Epithelial cell of esophagus (primary cell): ENCODE measurements around the gene EIF2AK3.
A peak's percentile ranks its signal among the peaks of the same experiment; 100 is the strongest.
"Not testable (repeated sequence)": the region's sequence is repeated elsewhere in the genome, so short reads cannot be mapped to it uniquely, and the experiment has no call there.

Source experiments
- DNase-seq: peaks from one replicate; pipeline ENCODE4 v3.0.0; 2010; ENCODE audit warnings: low read depth
- H3K4me3 ChIP-seq: 2 replicates; pipeline ENCODE4 v1.5.1; 2011; ENCODE audit warnings: mild to moderate bottlenecking, low read length, control low read depth
- TF ChIP-seq, protein P1 (sequence below): IDR thresholded peaks from 2 replicates; pipeline ENCODE4 v1.5.1; 2011; ENCODE audit warnings: low read depth, mild to moderate bottlenecking, low read length, control low read depth, inconsistent platforms; ENCODE audit not compliant: insufficient read depth; ENCODE audit errors: missing control alignments

The EIF2AK3 gene

DNA sequence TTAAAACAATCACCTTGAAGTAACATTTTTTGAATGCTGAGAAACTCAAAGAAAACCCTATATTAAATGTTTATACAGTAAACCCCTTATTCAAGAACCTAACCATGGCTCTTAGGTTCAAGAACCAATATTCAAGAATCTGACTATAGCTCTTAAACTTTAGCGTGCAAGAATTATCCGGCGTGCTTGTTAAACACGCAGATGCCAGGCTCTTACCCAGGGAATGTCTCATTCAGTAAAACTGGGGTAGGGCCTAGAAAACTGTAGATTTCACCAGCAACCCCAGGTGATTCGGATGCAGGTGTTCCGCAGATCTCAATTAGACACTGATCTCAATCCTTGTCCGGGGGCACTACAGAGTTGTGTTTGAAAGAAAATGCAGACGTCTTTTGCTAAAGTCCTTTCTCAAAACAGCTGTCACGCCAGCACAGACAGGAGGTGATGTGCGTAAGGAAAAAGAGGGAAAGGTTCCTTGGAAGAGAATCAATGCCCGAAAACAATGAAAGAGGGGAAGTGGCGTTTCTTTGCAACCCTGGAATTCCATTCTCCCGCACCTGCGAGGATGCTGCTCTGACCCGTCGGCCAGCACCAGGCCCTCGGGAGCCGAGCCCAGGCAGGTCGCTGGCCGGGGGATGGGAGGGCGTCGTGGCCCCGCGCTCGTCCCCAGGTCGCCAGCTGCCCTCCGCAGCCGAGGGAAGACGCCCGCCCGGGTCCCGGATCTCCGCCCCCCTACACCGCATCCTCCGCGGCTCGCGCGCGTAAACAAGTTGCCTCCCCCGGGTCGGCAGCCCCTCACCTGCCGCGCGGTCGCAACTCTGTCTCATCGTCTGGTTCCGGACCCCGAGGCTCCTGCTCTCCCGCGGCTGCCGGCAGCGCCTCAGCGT, 851 bp downstream of the EIF2AK3 start:
- H3K4me3 ChIP-seq, result peak overlapping the region; percentile 83
- DNase-seq, result peak; percentile 17
- TF ChIP-seq, protein P1, sequence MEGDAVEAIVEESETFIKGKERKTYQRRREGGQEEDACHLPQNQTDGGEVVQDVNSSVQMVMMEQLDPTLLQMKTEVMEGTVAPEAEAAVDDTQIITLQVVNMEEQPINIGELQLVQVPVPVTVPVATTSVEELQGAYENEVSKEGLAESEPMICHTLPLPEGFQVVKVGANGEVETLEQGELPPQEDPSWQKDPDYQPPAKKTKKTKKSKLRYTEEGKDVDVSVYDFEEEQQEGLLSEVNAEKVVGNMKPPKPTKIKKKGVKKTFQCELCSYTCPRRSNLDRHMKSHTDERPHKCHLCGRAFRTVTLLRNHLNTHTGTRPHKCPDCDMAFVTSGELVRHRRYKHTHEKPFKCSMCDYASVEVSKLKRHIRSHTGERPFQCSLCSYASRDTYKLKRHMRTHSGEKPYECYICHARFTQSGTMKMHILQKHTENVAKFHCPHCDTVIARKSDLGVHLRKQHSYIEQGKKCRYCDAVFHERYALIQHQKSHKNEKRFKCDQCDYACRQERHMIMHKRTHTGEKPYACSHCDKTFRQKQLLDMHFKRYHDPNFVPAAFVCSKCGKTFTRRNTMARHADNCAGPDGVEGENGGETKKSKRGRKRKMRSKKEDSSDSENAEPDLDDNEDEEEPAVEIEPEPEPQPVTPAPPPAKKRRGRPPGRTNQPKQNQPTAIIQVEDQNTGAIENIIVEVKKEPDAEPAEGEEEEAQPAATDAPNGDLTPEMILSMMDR, result no peak

DNA sequence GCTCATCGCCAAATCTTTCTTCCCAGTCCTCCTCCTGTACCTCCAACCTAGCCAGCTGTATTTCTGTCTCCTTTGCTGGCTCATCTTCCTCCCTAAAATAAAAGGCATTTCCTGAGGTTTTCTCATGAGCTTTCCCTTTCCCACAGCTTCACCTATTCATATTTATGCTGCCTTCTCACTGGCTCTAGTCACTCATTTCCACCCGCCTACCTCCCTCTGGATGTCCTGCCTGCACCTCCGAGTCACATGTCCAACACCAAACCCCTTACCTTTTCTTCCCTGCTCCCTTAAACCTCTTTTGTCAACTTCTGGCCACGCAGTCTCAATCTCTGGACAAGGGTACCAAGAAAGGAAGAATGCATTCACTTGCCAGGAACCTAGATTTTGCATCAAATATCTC, 2.8 kb downstream of the EIF2AK3 start:
- no peak overlapping the region for H3K4me3 ChIP-seq
- no peak for DNase-seq
- TF ChIP-seq, protein P1, result no peak

DNA sequence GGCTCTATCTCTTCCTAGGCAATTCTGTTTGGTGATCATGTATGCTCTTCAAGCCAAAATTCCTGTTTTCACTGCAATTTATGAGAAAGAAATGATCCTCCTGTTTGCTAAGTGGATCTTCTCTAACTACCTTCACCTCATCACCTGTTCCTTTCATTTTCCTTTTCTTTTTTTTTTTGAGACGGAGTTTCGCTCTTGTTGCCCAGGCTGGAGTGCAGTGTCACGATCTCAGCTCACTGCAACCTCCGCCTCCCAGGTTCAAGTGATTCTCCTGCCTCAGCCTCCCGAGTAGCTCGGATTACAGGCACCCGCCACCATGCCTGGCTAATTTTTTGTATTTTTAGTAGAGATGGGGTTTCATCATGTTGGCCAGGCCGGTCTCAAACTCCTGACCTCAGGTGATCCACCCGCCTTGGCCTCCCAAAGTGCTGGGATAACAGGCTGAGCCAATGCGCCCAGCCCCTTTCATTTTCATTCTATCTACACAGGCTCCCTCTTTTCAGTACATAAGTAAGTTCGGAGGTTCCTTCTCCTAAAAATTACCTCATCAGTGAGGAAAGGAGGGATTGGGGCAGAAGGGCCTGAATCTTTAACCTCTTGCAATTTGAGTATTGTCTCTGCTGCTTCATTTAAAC, 3.3 kb downstream of the EIF2AK3 start:
- DNase-seq, H3K4me3 ChIP-seq: not testable (repeated sequence)

DNA sequence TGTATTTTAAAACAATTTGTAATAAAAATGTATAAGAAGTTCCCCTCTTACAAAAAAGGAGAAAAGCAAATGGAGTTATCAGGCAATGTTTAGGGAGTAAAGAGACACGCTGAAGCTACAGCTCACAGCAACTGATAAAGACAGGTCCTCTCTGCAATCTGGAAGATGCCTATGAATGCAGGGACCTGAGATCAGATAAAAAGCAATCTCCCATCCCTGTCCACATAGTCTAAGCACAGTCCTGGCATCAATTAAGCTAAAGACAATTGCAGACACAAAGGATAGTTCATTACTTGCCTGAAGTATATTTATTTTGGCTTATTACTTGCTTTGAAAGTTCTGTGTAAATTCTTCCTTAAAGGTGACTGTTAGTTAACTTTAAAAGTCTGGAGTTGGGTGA, 5.0 kb downstream of the EIF2AK3 start:
- TF ChIP-seq, protein P1, result no peak
- no peak for DNase-seq
- no peak overlapping the region for H3K4me3 ChIP-seq

DNA sequence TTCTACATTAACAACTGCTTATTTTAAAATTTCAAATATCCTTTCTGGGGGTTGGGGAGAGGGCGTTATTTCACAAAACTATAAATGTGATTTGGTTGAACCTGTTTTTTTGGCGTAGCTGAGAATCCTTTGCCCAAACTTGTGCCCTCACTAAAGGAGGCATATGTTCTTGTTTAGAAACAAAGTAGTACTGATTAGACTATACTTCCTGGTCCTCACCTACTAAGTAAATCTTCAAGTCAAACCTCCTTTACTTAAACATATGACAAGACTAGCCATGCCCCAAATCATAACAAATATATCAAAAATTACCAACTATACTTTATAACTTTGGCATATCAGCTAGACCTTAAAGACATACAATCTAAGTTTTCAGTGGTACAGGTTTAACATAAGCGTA, 5.8 kb downstream of the EIF2AK3 start:
- TF ChIP-seq, protein P1, result no peak
- no peak for DNase-seq
- H3K4me3 ChIP-seq, result no peak overlapping the region

DNA sequence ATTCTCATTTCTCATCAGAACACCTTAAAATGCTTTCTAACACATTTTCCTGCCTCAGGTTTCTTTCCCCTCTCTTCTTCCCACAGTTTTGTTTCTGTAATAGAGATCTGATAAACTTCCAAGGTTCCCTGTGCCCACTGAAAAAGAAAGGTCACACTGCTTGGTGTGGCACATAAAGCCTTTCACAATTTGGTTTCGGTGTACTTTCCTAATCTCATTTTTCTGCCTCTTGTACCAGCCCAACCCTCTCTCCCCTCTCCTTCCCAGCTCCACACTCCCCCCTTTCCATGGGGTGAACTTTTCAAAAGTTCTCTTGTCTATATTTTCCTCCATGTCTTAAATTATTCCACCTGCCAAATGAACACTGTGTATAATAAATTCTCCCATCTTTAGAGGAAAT, 7.2 kb downstream of the EIF2AK3 start:
- TF ChIP-seq, protein P1, result no peak
- DNase-seq, result no peak
- H3K4me3 ChIP-seq, result no peak overlapping the region

DNA sequence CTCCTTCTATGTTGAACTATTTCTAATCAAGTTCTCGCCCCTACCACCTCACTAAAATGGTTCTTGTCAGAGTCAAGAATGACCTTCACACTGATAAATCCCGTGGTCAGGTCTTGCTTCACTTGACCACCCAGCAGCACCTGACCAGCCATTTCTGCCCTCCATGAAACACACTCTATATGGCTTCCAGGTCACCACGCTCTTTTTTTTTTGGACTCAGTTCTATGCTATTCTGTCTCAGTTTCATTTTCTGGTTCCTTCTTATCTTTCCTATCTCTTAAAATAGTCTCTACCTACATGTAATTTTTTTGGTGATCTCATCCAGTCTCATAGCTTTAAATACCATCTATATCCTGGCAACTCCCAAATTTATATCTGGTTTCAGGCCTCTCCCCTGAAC, 11.4 kb downstream of the EIF2AK3 start:
- TF ChIP-seq, protein P1, result no peak
- H3K4me3 ChIP-seq, result no peak overlapping the region
- no peak for DNase-seq
